Caco-2 (cell line): ENCODE measurements around the gene METTL26. TPM values are rescaled to one million over a fixed set of nuclear protein-coding genes. Genes with fewer than 3 reads are reported as not detected.

Experiments used
- BruUV-seq: library from RNA; stranded (reverse); fragments of 400-500 nt; replicated peaks from 2 replicates; lab custom pipeline; 2021; lab: Mats Ljungman, UMichigan
- CTCF ChIA-PET: fragments of 300-600 bp; sonication (Branson Sonifier 250); formaldehyde crosslinking; loops from one replicate; lab custom pipeline; 2022; ENCODE audit warnings: antibody characterized with exemption; lab: Charles Lee
- POLR2A ChIA-PET: fragments of 300-600 bp; sonication (Branson Sonifier 250); formaldehyde crosslinking; loops from one replicate; lab custom pipeline; 2022; ENCODE audit warnings: antibody characterized with exemption; lab: Charles Lee
- DNase-seq, 2 experiments: peaks; one replicate each; pipeline versions ENCODE4 v3.0.0 to v3.0.0-alpha.2; 2020 to 2022
- H3K27me3 ChIP-seq: replicated peaks from 2 replicates; pipeline ENCODE4 v1.6.0; 2011; ENCODE audit warnings: low read length; ENCODE audit not compliant: control insufficient read depth, insufficient read depth
- H3K36me3 ChIP-seq: 2 replicates; pipeline ENCODE4 v1.5.1; 2011; ENCODE audit warnings: low read length; ENCODE audit not compliant: control insufficient read depth, insufficient read depth
- H3K4me1 ChIP-seq: fragments of 250-450 bp; sonication (Bioruptor Pico); 2 replicates; pipeline ENCODE4 v1.5.1; 2020; ENCODE audit warnings: mild to moderate bottlenecking
- H3K4me3 ChIP-seq: 2 replicates; pipeline ENCODE4 v1.5.1; 2011; ENCODE audit warnings: low read depth, mild to moderate bottlenecking, control low read depth, low read length
- H3K9me3 ChIP-seq: fragments of 250-450 bp; sonication (Bioruptor Pico); 2 replicates; pipeline ENCODE4 v1.5.1; 2020; ENCODE audit warnings: mild to moderate bottlenecking, moderate library complexity
- H3K27ac Mint-ChIP-seq: one replicate; pipeline ENCODE4 v1.8.0; 2022; ENCODE audit warnings: mixed read lengths; ENCODE audit not compliant: unreplicated experiment
- H3K27me3 Mint-ChIP-seq: one replicate; pipeline ENCODE4 v1.8.0; 2022; ENCODE audit warnings: mixed read lengths; ENCODE audit not compliant: insufficient read depth, unreplicated experiment
- H3K36me3 Mint-ChIP-seq: one replicate; pipeline ENCODE4 v1.8.0; 2022; ENCODE audit warnings: mild to moderate bottlenecking, mixed read lengths; ENCODE audit not compliant: insufficient read depth, unreplicated experiment
- H3K4me1 Mint-ChIP-seq: one replicate; pipeline ENCODE4 v1.8.0; 2022; ENCODE audit warnings: low read depth, mixed read lengths; ENCODE audit not compliant: unreplicated experiment
- H3K4me3 Mint-ChIP-seq: one replicate; pipeline ENCODE4 v1.8.0; 2022; ENCODE audit warnings: mild to moderate bottlenecking, moderate library complexity, mixed read lengths; ENCODE audit not compliant: unreplicated experiment
- H3K9me3 Mint-ChIP-seq: one replicate; pipeline ENCODE4 v1.8.0; 2022; ENCODE audit warnings: mixed read lengths; ENCODE audit not compliant: unreplicated experiment
- CTCF ChIP-seq, 2 experiments: fragments of 200-600 bp in 1 of 2; IDR thresholded peaks; 1 replicate in 1 of 2; 2 replicates in 1 of 2; pipeline versions ENCODE4 v1.5.1 to v1.8.0; 2011 to 2022; ENCODE audit warnings: antibody characterized with exemption in 1 of 2, control low read depth in 1 of 2, inconsistent platforms in 1 of 2, low read depth in 1 of 2, low read length in 1 of 2, mild to moderate bottlenecking in 1 of 2, moderate library complexity in 1 of 2; ENCODE audit not compliant: insufficient read depth in 1 of 2, severe bottlenecking in 1 of 2, unreplicated experiment in 1 of 2
- intact Hi-C: fragments of 100-400 bp; cut with micrococcal nuclease; formaldehyde crosslinking; loops from one replicate; pipeline ENCODE4 v1.10.0; 2022; ENCODE audit not compliant: unreplicated experiment
- total RNA-seq: library from RNA; stranded (reverse); gene quantifications from 2 replicates; pipeline ENCODE4 v1.2.3, GENCODE V29; 2022

The METTL26 gene
- total RNA-seq, 1 experiment from 2014 or later: 67.4 TPM

DNA sequence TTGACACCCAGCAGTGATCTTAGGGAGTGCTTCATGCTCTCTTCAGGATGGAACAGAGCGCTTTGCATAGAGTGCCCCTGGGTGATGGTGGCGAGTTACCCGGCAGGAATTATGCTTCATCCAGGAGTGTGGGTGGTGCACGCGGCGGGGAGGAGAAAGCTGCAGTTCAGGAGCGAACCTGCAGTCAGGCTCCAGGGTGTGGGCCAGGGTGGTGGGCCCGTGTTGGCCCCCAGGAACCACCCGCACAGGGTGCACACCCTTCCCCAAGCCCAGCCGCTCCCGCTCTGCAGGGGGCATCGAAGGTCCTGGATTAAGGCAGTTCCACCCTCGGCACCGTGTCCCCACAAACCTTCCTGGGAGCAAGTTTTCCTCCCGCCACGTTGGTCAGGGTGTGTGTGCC lies 42.3 kb downstream of the METTL26 start:
- Mint-ChIP-seq H3K4me3 (peak overlapping the region; percentile 42), H3K4me1 (peaks cover 25% of the 10 kb centered on the region), H3K9me3 (no peaks in the 10 kb centered on the region), H3K27ac (peak overlapping the region; percentile 66), H3K27me3 (no peaks in the 10 kb centered on the region), H3K36me3 (peaks cover 31% of the 10 kb centered on the region)
- Histone ChIP-seq H3K4me3 (no peak overlapping the region), H3K36me3 (no peaks in the 10 kb centered on the region), H3K9me3 (no peaks in the 10 kb centered on the region), H3K4me1 (peaks cover 29% of the 10 kb centered on the region), H3K27me3 (no peaks in the 10 kb centered on the region)
- TSS peak; percentile 16 for BruUV-seq
- ChIA-PET CTCF (no interaction called here), POLR2A (interaction anchor here (1.2 kb wide), 1 partner anchor 55 kb away, joined by 4 read pairs; the partner anchor contains the start of gene WDR90)
- intact Hi-C loops: no loop called here
- DNase-seq: peak in 1 of 2 experiments; percentile 28
- no peak for TF ChIP-seq CTCF (IDR thresholded peaks at IDR 0.05; ENCODE audit: insufficient read depth in 1 of 2, low read depth in 1 of 2, low read length in 1 of 2, severe bottlenecking in 1 of 2, unreplicated experiment in 1 of 2)

DNA sequence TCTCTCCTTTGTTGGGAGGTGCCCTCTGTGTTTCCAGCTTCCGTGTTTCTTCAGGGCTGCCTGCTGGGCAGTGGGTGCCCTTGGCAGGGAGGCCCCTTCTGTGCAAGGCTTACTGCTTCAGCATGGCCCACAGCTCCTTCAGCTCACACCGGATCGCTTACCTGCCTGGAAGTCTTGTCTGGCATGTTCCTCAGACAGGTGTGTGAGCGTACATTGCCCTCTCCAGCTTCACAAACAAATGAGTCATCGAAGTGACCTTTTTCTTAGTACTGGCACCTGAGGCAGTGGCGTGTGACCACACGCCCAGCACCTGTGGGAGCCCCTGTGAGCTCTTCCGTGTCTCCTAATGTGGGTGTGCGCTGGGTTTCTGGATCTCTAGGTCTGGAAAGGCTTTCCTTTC lies 42.7 kb downstream of the METTL26 start:
- H3K9me3 Mint-ChIP-seq: no peaks in the 10 kb centered on the region
- DNase-seq: peak; percentile 65 to 84
- Histone ChIP-seq H3K36me3 (no peaks in the 10 kb centered on the region), H3K27me3 (no peaks in the 10 kb centered on the region), H3K4me3 (peak overlapping the region; percentile 22; the same call in 1 of the 2 replicates), H3K9me3 (no peaks in the 10 kb centered on the region), H3K4me1 (peaks cover 29% of the 10 kb centered on the region)
- BruUV-seq: no TSS peak
- H3K36me3 Mint-ChIP-seq: peaks cover 32% of the 10 kb centered on the region
- intact Hi-C loops: no loop called here
- ChIA-PET POLR2A (interaction anchor here (1.2 kb wide), 1 partner anchor 56 kb away, joined by 4 read pairs; the partner anchor contains the start of gene WDR90), CTCF (interaction anchor here (0.6 to 1.0 kb wide), 3 partner anchors 9 to 88 kb away, joined by 3 to 6 read pairs (median 3); partner anchors contain the start of gene MCRIP2)
- peak overlapping the region; percentile 42 for H3K4me3 Mint-ChIP-seq
- no peaks in the 10 kb centered on the region for H3K27me3 Mint-ChIP-seq
- TF ChIP-seq CTCF (IDR thresholded peaks at IDR 0.05; ENCODE audit: insufficient read depth in 1 of 2, low read depth in 1 of 2, low read length in 1 of 2, severe bottlenecking in 1 of 2, unreplicated experiment in 1 of 2): no peak
- peak overlapping the region; percentile 66 for H3K27ac Mint-ChIP-seq
- peaks cover 25% of the 10 kb centered on the region for H3K4me1 Mint-ChIP-seq

- POLR2A ChIA-PET: interaction anchor here (1.2 kb wide), 1 partner anchor 56 kb away, joined by 4 read pairs; the partner anchor contains the start of gene WDR90
- Histone ChIP-seq H3K36me3 (no peaks in the 10 kb centered on the region; the same call in 1 of the 2 replicates), H3K4me3 (no peak overlapping the region), H3K9me3 (no peaks in the 10 kb centered on the region), H3K4me1 (peaks cover 31% of the 10 kb centered on the region), H3K27me3 (no peaks in the 10 kb centered on the region)
- DNase-seq: peak in 1 of 2 experiments; percentile 48
- no peaks in the 10 kb centered on the region for H3K27me3 Mint-ChIP-seq
- peak overlapping the region; percentile 66 for H3K27ac Mint-ChIP-seq
- H3K9me3 Mint-ChIP-seq: no peaks in the 10 kb centered on the region
- no peak for TF ChIP-seq CTCF (IDR thresholded peaks at IDR 0.05; ENCODE audit: insufficient read depth in 1 of 2, low read depth in 1 of 2, low read length in 1 of 2, severe bottlenecking in 1 of 2, unreplicated experiment in 1 of 2)
- peaks cover 37% of the 10 kb centered on the region for H3K36me3 Mint-ChIP-seq
- CTCF ChIA-PET: interaction anchor here (0.6 to 1.0 kb wide), 3 partner anchors 9 to 88 kb away, joined by 3 to 6 read pairs (median 3); partner anchors contain the start of gene MCRIP2
- H3K4me1 Mint-ChIP-seq: peaks cover 25% of the 10 kb centered on the region
- intact Hi-C loops: no loop called here
- no TSS peak for BruUV-seq
- H3K4me3 Mint-ChIP-seq: peak overlapping the region; percentile 75
Measured at GRCh38 chr16:592518-593306, 43.4 kb downstream of the METTL26 start.
